GM21526 (cell line): ENCODE measurements around the gene AP3B1.

Source experiments
- ATAC-seq: cut with Tn5 transposase; IDR thresholded peaks from one replicate; pipeline ENCODE4 v1.9.1; 2021; ENCODE audit warnings: moderate library complexity; ENCODE audit not compliant: unreplicated experiment, low FRiP score

Gene AP3B1

DNA sequence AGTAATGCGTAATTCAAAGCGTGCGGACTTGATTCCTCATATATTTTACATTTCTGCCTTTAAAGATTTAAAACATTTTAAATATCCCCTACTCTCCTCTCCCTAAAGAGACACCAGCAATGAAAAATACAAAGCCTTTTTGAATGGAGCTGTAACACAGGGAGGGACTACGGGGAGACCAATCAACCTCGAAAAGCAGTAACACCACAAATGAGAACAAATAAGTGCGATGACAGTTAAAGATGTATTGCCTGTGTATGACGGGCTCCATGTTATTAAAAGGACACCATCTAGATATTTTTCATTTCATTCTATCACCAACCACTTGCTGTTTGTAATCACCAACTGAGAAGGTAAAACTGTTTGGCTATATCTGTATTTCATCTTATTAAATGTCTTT, 288.0 kb downstream of the AP3B1 start:
- no peak for ATAC-seq

DNA sequence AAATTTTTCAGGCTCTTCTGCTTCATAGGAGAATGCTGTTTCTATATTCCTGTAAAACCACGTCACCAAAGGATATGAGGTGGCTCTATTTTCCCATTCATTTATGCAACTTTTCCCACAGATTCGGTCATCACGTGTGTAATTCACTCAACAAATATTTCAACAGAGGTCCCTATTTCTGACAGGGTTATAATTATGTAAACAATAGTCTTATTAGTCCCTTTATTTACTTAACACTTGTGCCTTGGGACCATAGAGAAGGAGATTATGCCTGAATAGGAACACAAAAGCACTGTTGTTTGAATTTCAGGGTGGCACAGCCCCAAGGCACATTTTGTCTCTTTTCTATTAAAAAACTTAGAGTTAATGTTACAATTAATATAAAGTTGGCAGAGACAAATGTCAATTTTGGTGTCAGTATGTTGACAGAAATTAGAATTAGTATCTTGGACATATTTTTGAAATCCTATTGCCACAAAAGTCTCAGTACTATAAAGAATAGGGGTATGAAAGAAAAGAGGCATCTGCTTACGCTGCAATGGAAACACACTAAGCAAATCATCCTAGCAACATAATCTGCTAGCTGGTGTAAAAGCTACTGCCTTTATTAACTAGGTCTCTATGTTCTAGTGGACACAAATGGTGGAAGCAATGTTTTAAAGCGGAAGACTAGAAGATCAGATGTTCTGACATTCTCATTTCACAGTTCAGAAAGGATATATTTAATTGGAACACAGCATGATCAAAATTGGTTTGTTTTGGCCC, 289.3 kb downstream of the AP3B1 start:
- ATAC-seq: no peak

DNA sequence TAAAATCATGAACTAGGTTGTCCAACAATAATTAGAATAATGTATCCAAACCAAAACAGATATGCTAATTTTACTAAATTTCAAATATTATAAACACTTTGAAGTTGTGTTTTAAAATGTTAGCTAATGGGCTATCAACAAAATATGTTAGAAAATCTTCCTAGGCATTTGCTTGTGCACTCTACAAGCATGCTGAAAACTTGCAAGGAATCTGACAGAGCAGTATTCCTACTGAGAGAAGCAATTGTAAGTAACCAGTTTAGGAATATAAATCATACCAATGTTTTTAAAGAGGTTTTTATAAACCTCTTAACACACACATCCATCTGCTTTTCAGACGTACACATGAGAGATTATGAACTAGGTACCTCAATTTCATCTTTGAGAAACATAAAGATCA, 289.9 kb downstream of the AP3B1 start:
- no peak for ATAC-seq

DNA sequence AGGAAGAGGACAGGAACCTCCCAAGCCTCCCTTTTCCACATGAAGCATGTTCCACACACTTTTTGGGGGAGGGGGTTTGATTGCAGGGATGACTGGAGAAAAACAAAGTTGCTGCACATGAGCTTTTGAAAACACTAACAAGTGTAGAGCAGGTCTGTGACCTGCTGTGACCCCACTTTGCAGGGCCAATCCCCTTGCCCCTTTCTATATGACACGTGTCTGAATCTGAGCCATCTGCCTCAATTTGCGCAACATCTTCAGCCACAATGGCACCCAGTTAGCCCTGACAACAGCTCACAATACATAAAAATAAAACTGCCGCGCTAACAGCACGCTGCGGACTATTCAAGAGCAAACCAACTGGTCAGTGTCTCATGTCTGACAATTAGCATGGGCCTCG, 290.6 kb downstream of the AP3B1 start:
- ATAC-seq: no peak

DNA sequence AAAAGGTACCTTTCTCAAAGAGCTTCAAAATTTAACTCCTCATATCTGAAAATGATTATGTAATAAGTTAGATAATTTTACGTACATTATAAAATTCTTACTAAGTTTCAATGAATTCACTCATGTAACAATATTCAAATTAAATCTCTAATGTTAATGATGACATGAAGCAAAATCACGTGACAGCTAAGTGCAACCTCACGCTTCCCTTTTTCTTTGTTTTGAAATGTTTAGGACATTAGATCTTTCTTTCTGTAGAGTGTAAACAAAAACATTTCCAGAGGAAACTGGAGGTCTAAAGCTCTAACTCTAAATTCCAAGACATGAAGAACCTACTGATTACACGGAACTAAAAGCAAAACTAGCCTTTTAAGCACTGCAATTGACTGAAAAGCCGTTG, 291.0 kb downstream of the AP3B1 start:
- ATAC-seq: no peak

DNA sequence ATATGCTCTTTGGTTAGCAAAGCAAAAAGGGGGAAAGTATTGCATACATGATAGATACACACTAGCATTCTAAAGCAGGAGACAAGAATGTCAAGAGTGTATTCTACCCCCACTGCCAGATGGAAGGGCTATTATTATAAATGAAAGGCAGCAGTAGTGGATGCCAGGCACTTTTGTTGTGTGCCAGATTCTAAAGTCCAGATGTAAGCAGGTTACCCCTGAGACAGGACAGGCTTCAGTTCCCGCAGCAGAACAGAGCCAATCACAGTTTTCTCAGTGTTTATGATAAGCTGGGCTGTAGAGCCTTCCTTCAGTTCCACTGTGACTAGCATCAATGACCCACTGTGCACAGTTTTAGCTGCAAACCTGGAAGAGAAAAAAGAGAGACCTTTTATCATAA, 291.8 kb downstream of the AP3B1 start:
- no peak for ATAC-seq

DNA sequence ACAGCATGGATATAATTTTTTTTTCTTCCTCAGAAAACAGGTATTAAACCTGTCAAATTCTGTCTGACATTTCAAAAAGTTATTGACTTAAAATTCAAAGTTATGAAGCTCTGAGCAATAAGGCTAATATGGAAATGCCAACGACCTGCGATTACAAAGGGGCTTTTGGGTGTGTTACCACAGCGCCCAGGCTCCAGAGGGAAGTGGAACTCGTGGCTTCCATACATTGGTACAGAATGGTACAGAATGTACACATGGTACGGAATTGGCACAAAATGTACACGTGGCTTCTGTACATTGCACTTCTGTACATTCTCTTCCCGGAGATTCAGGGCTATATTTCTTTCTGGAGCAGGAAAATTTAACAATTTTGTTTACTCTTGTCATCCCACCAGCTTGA, 293.3 kb downstream of the AP3B1 start:
- no peak for ATAC-seq

DNA sequence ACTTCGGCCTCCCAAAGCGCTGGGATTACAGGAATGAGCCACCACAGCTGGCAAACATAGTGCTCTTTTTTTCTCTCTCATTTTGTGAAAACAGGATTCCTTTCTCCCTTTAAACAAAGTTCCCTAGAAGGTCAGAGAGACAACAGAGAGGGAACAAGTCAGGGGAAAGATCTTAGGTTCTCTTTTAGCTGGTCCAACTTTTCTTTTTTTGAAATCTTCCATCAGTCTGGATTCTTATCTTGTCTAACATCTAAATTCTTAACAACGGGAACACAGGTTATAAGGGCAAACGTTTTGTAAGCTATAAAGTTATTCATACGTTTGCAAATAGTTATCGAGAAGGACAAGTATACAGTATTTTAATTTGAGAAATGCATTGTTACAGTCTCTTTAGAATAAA, 294.3 kb downstream of the AP3B1 start:
- no peak for ATAC-seq

DNA sequence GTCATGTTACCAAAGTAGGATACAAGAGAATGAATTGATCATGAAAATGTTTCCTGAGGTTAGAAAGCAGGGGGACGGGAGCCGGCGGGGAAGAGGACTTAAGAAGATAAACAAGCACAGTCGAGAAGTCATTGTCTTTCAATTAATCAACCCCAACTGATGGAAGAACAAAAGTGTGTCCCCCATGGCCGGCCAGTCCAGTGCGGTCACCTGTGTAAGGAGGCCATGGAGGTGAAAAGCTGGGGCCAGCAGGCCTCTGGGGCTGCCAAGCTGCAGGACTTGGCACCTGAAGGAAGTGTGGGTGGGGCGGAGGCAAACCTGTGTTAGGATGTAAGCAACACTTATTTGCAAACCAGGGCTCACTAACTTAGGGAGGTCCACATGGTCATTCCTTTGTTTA, 295.1 kb downstream of the AP3B1 start:
- ATAC-seq: no peak

DNA sequence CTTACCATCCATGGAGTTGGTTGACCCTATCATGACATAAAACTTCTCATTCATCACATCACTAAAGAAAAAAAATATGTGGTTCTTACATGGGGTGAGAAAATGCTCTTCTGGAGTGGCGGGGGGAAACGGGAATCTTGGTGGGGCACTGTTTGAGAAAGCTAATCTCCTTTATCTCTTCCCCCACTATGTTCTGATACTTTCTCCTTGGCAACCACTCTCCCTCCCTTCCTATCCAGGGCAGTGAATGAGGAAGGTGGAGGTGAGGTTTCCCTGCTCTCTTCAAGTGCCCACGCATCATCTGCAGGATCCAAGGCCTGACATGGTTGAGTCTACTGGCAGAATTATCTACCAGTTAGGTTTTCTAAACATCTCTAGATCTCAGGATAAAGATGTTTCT, 297.6 kb downstream of the AP3B1 start:
- ATAC-seq: no peak

DNA sequence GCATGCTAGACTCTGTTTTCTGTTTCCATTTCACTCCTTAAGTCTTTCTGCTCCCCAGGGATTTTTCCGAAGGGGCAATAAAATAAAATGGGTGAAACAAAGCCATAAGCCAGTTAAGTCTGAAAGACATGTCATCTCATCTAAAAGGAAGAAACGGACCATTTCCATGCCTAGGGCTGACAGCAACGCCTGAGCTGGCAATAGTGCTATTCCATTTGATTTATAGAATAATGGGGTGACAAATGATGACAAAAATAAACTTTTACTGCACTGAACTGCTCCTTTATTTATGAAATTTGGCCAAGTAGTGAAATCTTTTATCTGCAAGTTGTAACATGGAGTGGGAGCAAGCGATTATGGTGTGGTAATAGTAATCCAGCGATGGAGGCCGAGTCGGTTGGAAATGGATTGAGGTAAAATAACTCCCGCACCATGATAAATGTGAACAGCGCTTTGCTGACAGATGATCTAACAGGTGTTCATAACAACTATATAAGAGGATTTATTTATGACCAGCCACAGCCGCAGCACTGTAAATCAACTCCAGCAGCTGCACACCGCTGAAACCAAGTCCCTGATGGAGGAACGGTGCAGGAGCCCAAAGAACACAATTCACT, 298.6 kb downstream of the AP3B1 start:
- no peak for ATAC-seq

DNA sequence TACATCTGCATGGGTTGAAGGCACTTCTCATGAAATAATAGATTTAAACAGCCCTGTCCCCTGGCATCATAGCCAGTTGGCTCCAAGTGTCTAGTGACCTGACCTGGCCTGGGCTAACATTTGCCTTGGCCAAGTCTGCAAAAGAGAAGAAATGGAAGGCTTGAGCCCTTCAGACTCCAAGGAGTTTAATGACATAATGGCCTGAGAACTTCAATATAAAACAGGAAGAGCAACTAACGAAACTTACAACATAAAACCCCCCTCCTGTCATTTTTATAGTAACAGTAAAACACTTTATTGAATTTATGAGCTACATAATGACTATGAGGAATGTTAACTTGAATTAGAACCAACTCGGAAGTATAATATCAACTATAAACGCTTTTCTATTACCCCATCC, 299.6 kb downstream of the AP3B1 start:
- ATAC-seq: no peak

DNA sequence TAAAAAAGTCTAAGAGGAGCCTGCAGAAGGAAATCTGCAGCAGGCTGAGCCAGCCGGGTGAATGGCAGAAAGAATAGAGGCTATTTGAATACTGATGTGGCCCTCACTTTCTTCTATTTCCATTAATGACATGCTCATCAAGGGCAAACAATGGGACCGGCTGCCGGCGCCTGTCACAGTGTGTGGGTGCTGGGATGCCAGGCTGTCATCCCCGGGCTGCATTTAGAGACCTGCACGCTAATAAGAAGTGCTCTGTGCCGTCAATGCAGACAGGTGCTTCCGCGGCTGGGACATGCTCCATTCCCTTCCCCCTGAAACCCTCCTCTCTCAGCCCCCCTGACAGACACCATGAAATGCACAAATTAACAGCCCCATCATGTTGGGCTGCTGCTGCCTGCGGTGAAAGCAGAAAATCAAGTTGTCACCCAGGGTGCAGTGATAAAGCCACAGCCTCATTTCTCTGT, 300.6 kb downstream of the AP3B1 start:
- no peak for ATAC-seq

DNA sequence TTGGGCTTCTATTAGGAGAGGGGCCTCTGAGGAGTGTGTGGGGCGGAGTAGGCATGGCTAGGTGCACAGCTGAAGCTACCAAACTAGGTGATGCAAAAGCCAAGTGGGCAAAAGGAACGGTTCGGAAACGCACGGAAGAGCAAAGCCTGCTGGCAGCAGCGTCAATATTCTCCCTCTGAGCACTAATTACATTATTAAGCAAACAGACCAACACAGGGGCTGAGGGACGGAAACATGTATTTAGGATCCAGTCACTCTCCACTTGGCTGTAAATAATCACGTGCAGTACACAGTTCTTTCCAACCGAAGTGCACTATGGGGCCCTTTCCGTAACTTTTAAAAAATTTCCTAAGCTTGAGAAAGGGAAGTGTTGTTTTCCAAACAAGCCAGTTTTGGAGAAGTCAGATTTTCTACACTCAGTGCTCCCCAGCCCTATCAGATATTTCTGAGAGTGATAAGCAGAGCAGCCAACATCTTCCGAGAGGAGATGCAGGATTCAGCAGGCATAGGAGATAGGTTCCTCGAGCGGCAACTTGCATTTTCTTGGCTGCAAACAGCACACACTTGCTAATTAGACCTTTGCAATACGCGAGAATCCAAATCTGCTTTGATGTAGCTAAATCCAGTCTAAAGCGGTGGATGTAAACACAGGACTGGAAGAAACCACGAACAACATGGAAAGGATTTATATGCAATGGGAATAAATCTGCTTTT, 301.2 kb downstream of the AP3B1 start:
- no peak for ATAC-seq

DNA sequence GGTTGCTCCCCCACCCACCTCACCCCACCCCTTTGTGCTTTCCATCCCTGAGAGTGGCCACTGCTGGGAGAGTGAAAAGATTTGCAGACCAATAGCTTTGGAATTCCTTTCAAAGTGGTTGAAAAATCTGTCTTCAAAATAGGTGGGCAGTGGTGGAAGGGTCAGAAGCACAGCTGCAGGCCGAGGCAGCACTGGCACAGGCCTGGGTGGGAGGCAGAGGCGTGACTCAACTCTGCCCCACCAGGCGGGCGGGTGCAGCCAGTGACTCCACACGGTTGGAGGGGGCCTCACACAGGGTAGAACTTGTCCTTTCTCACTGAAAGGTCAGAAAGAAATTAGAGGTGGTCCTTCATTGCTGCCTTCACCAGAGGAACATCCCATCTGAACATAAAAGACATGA, 303.4 kb downstream of the AP3B1 start:
- no peak for ATAC-seq

DNA sequence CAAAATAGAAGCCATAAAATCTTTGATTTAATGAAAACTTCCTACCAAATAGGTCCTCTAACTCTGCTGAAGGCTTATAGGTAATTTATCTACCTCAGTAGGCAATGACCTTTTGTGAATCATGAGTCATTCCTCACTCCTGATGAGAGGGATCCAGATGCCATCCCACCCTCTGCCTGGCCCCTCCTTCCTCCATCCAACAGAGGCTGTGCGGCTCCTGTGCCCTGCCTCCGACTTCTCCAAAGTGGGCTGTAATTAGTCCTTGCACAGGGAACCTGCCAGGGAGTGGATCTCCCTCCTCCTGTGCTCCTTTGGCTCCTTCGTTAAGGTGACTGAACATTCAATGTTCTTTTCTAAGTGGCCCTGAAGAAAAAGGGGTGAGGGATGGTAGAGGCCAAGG, 304.5 kb downstream of the AP3B1 start:
- ATAC-seq: no peak

DNA sequence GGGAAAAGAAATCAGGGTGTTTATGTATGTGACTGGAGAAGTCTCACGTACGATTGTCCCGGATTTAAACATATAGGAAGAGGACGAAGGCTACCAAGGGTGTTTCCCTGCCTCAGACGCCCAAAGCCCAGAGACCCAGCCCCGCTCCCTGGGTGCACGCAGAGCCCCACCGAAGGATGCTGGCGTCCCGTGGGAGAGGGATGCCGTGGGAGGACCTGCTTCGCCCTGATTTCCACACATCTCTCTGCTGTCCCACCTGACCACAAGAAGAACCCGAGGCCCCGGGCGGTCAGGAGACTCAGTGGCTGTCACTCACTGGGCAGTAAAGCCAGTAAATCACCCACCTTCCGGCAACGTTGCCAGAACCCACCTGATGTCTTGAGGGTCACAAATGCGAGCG, 306.5 kb downstream of the AP3B1 start:
- ATAC-seq: no peak

DNA sequence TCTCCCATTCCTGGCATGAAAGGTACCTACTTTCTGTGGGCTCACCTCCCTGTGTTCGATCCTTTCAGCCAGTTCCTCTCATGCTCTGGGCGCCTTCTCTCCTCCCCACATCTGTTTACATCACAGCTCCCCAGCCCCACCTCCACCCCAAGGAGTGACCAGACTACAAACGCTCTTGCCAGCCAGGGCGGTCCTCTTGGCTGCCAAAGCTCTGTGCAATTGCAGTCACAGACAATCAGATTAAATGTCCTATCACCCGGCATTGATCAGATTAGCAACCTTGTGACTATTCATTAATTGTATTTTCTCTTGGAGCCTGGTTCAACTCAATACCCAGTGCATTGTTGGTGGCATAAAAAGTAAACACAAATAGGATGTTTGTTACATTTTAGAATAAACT, 307.2 kb downstream of the AP3B1 start:
- ATAC-seq: no peak

DNA sequence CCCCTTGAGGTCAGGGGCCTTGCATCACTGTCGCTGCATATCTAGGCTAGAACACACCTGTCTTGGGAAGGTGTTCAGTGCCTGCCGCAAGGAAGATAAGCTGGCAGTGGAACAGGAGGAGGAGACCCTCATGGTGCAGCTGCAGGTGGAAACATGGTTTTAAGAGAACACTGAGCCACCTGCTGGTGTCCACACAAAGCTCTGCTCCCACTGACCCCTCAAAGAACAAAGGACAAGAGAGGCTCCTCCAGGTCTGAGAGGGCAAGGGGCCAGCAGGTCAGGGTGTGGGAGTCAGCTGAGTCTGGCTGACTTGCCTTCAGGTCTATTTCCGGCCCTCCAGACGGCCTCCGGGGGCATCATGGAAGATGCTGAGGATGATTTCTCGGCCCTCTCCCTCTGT, 308.2 kb downstream of the AP3B1 start:
- no peak for ATAC-seq

DNA sequence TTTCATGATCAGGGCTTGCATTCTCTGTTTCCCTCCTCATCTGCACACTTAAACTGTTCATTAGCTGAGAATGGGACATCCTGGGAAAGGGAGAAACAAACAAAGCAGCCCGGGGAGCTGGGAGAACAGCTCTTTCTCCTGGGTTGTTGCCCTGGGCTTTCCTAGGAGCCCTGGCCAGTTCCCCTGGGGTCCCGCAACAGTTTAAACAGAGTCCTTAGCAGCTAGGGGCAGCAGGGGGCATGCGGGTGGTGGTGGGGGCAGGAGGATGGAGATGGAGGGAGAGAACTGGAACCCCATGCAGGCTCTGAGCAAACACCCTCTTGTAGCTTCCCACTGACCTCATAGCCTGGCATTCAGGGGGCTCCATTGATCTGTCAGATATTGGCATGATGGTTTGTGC, 309.3 kb downstream of the AP3B1 start:
- no peak for ATAC-seq

DNA sequence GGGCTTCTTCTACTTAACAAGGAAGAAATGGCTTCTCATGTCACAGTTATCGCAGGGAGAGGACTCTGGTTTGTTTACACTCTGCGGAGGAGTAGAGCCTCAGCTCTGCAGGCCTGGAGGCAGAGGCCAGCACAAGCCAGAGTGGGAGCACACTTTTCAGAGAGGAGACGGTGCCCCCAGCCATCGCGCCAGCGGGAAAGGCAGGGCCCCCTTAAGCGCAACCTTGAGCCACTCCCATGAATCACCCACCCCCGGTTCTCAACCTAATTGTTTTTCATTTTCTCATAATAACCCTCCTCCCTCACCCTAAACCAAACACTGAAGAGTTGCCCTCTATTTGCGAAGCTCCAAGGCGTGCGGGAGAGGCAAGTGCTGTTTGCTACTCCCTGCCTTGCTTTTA, 309.9 kb downstream of the AP3B1 start:
- ATAC-seq: no peak
